Prostate gland (tissue), 2 donors: ENCODE results near the gene ARFGAP1. TPM values are rescaled to one million over a fixed set of nuclear protein-coding genes. Genes with fewer than 3 reads are reported as not detected.

Experiments
- DNase-seq: peaks from one replicate; pipeline ENCODE4 v3.0.0-alpha.2; 2019; ENCODE audit warnings: low spot score
- H3K27ac ChIP-seq, 2 donors: fragments of 200-600 bp; sonication (generic); 2 replicates each; pipeline ENCODE4 v1.5.1; 2017 to 2019
- H3K27me3 ChIP-seq: fragments of 200-600 bp; sonication (generic); replicated peaks from 2 replicates; pipeline ENCODE4 v1.5.1; 2019; ENCODE audit not compliant: insufficient read depth
- H3K36me3 ChIP-seq, 2 donors: fragments of 200-600 bp; sonication (generic); 1 replicate in 1 of 2; 2 replicates in 1 of 2; pipeline versions ENCODE4 v1.5.1 to v1.8.1; 2017 to 2019
- H3K4me1 ChIP-seq: fragments of 200-600 bp; sonication (generic); replicated peaks from 2 replicates; pipeline ENCODE4 v1.5.1; 2019
- H3K4me3 ChIP-seq, 2 donors: fragments of 200-600 bp; sonication (generic); 2 replicates each; pipeline ENCODE4 v1.5.1; 2017 to 2019
- H3K9me3 ChIP-seq: fragments of 200-600 bp; sonication (generic); 2 replicates; pipeline ENCODE4 v1.5.1; 2017
- CTCF ChIP-seq, 4 experiments: fragments of 200-600 bp in 2 of 4; fragments of 450-650 bp in 2 of 4; sonication (generic) in 2 of 4; IDR thresholded peaks; 1 replicate in 3 of 4; 2 replicates in 1 of 4; pipeline ENCODE4 v1.5.1; 2016 to 2019; ENCODE audit warnings: antibody characterized with exemption in 4 of 4, mild to moderate bottlenecking in 2 of 4, moderate library complexity in 2 of 4
- POLR2A ChIP-seq: fragments of 450-650 bp; IDR thresholded peaks from one replicate; pipeline ENCODE4 v1.6.1; 2016; ENCODE audit warnings: antibody characterized with exemption, mild to moderate bottlenecking
- POLR2AphosphoS5 ChIP-seq: sonication (generic); formaldehyde crosslinking; IDR thresholded peaks from one replicate; pipeline ENCODE4 v1.6.1; 2017; ENCODE audit warnings: antibody characterized with exemption
- WGBS: methylation state at CpG from one replicate; pipeline ENCODE4 v1.1.5; 2018; 5-methylcytosine and 5-hydroxymethylcytosine counted together
- intact Hi-C: fragments of 100-400 bp; cut with DNase I; formaldehyde crosslinking; loops from one replicate; pipeline ENCODE4 v1.14.2; 2022
- total RNA-seq, 2 donors: library from RNA; depleted of rRNA; stranded (reverse); fragments of >200 nt; gene quantifications; one replicate each; pipeline ENCODE4 v1.1.0, GENCODE V29; 2016

The ARFGAP1 gene
- total RNA-seq, 2 donors from 2014 or later, result 43.6 to 85.6 TPM

GRCh38 chr20:63257629-63258028 lies 15.0 kb upstream of the ARFGAP1 start:
- Histone ChIP-seq H3K36me3 (no peaks in the 10 kb centered on the region), H3K9me3 (no peaks in the 10 kb centered on the region), H3K4me3 (no peak overlapping the region), H3K27ac (no peak overlapping the region), H3K27me3 (peaks cover 17% of the 10 kb centered on the region), H3K4me1 (no peaks in the 10 kb centered on the region)
- 88% methylated on average over 13 of the region's 13 CpGs for WGBS
- TF ChIP-seq POLR2AphosphoS5, result no peak
- no peak for DNase-seq
- intact Hi-C loops, result no loop called here

- intact Hi-C loops, result no loop called here
- no peak for DNase-seq
Measured at GRCh38 chr20:63258781-63259180, 13.8 kb upstream of the ARFGAP1 start.

GRCh38 chr20:63259734-63260460 lies 12.7 kb upstream of the ARFGAP1 start:
- WGBS, result 83% methylated on average over 25 of the region's 25 CpGs
- peaks cover 7% of the 10 kb centered on the region for H3K27me3 ChIP-seq
- intact Hi-C loops, result no loop called here

More at GRCh38 chr20:63258781-63259180, 13.8 kb upstream of the ARFGAP1 start:
- H3K27me3 ChIP-seq, result peaks cover 16% of the 10 kb centered on the region
- H3K4me1 ChIP-seq, result no peaks in the 10 kb centered on the region
- no peak for TF ChIP-seq CTCF (IDR thresholded peaks at IDR 0.05)
- TF ChIP-seq POLR2A, result no peak
- H3K36me3 ChIP-seq, result no peaks in the 10 kb centered on the region
- no peak overlapping the region for H3K4me3 ChIP-seq
- H3K27ac ChIP-seq, result no peak overlapping the region
- 33% methylated on average over 8 of the region's 8 CpGs for WGBS
- no peaks in the 10 kb centered on the region for H3K9me3 ChIP-seq

GRCh38 chr20:63260521-63260920 lies 12.1 kb upstream of the ARFGAP1 start:
- H3K4me1 ChIP-seq, result no peaks in the 10 kb centered on the region
- H3K27ac ChIP-seq, result no peak overlapping the region
- TF ChIP-seq POLR2AphosphoS5 (no peak), POLR2A (no peak), CTCF (IDR thresholded peaks at IDR 0.05) (no peak)
- no peak for DNase-seq
- WGBS, result 86% methylated on average over 15 of the region's 15 CpGs
- H3K9me3 ChIP-seq, result no peaks in the 10 kb centered on the region
- H3K27me3 ChIP-seq, result peaks cover 3% of the 10 kb centered on the region
- H3K4me3 ChIP-seq, result no peak overlapping the region
- H3K36me3 ChIP-seq, result no peaks in the 10 kb centered on the region
- intact Hi-C loops, result no loop called here

More at GRCh38 chr20:63259734-63260460, 12.7 kb upstream of the ARFGAP1 start:
- no peaks in the 10 kb centered on the region for H3K4me1 ChIP-seq
- DNase-seq, result no peak
- TF ChIP-seq POLR2AphosphoS5, result no peak
- no peak for TF ChIP-seq POLR2A
- TF ChIP-seq CTCF (IDR thresholded peaks at IDR 0.05), result no peak
- H3K9me3 ChIP-seq, result no peaks in the 10 kb centered on the region
- no peak overlapping the region for H3K27ac ChIP-seq
- H3K36me3 ChIP-seq, result no peaks in the 10 kb centered on the region
- H3K4me3 ChIP-seq, result no peak overlapping the region

- TF ChIP-seq CTCF (IDR thresholded peaks at IDR 0.05) (no peak), POLR2AphosphoS5 (no peak), POLR2A (no peak)
- Histone ChIP-seq H3K4me3 (no peak overlapping the region), H3K27me3 (peaks cover 3% of the 10 kb centered on the region), H3K9me3 (no peaks in the 10 kb centered on the region), H3K4me1 (no peaks in the 10 kb centered on the region), H3K27ac (no peak overlapping the region), H3K36me3 (no peaks in the 10 kb centered on the region)
- no peak for DNase-seq
- intact Hi-C loops, result no loop called here
- WGBS, result 40% methylated on average over 25 of the region's 25 CpGs
Measured at GRCh38 chr20:63261060-63261794, 11.4 kb upstream of the ARFGAP1 start.
